ENCODE measurements around the gene SCRT2. TPM values are rescaled to one million over a fixed set of nuclear protein-coding genes. Genes with fewer than 3 reads are reported as not detected.

SCRT2 gene
- total RNA-seq, 1 experiment from 2014 or later: not detected

DNA sequence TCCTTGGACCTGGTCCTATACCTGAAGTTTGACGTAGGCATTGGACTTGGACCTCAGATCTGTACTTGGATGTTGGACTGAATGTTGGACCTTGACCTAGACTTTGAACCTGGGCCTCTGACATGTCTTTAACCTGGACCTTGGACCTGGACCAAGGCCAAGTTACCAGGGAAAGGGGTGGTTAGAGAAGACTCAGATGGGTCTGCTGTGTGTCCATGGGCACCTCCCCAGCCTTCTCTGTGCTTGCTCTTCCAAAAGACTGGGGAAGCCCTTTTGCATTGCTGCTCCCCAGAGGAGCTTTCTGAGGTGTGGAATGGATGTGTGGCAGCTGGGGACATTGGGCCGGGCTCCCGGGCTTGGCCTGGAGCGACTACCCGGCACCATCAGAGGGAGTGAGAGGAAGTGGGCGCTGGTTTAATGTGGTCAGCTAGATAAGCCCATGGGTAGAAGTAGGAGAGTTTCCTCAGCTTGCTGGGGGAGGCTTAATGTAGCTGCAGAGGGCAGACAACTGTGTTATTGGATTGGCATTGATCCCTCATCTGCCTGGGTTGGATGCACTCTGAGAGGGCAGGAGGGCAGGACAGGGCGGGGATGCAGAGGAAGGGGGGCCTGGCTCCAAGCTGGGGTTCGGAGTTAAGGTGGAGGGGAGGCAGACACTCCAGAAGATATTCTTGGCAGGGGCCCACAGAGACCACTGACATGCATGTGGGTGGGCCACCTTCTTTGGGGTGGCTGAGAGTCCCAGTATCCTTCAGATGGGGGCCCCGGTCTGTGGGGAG is 4.2 kb downstream of the SCRT2 start:
- H3K27ac Mint-ChIP-seq (ENCODE audit: unreplicated experiment): no peak overlapping the region
- Histone ChIP-seq H3K4me1 (peaks cover 10% of the 10 kb centered on the region), H3K9me3 (no peaks in the 10 kb centered on the region), H3K27me3 (replicated peaks; ENCODE audit: control insufficient read depth, insufficient read depth, low read length) (0 out of 2 replicates have a peak, but pooled peaks cover 1% of the 10 kb centered on the region), H3K4me3 (ENCODE audit: low read depth, low read length) (no peak overlapping the region), H3K36me3 (ENCODE audit: control insufficient read depth, insufficient read depth, low read length) (no peaks in the 10 kb centered on the region)
- ChIA-PET CTCF (no interaction called here), POLR2A (no interaction called here)
- intact Hi-C loops (cut with micrococcal nuclease; ENCODE audit: unreplicated experiment): no loop called here
- H3K4me1 Mint-ChIP-seq (ENCODE audit: low read depth, unreplicated experiment): peaks cover 7% of the 10 kb centered on the region
- TF ChIP-seq, protein P1, sequence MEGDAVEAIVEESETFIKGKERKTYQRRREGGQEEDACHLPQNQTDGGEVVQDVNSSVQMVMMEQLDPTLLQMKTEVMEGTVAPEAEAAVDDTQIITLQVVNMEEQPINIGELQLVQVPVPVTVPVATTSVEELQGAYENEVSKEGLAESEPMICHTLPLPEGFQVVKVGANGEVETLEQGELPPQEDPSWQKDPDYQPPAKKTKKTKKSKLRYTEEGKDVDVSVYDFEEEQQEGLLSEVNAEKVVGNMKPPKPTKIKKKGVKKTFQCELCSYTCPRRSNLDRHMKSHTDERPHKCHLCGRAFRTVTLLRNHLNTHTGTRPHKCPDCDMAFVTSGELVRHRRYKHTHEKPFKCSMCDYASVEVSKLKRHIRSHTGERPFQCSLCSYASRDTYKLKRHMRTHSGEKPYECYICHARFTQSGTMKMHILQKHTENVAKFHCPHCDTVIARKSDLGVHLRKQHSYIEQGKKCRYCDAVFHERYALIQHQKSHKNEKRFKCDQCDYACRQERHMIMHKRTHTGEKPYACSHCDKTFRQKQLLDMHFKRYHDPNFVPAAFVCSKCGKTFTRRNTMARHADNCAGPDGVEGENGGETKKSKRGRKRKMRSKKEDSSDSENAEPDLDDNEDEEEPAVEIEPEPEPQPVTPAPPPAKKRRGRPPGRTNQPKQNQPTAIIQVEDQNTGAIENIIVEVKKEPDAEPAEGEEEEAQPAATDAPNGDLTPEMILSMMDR (IDR thresholded peaks at IDR 0.05; ENCODE audit: insufficient read depth in 1 of 2, low read depth in 1 of 2, low read length in 1 of 2, severe bottlenecking in 1 of 2, unreplicated experiment in 1 of 2): no peak
- no peaks in the 10 kb centered on the region for H3K36me3 Mint-ChIP-seq (ENCODE audit: insufficient read depth, unreplicated experiment)
- no peaks in the 10 kb centered on the region for H3K9me3 Mint-ChIP-seq (ENCODE audit: unreplicated experiment)
- DNase-seq: no peak
- no peak overlapping the region for H3K4me3 Mint-ChIP-seq (ENCODE audit: unreplicated experiment)
- no TSS peak for BruUV-seq (replicated peaks)
- peaks cover 20% of the 10 kb centered on the region for H3K27me3 Mint-ChIP-seq (ENCODE audit: insufficient read depth, unreplicated experiment)

DNA sequence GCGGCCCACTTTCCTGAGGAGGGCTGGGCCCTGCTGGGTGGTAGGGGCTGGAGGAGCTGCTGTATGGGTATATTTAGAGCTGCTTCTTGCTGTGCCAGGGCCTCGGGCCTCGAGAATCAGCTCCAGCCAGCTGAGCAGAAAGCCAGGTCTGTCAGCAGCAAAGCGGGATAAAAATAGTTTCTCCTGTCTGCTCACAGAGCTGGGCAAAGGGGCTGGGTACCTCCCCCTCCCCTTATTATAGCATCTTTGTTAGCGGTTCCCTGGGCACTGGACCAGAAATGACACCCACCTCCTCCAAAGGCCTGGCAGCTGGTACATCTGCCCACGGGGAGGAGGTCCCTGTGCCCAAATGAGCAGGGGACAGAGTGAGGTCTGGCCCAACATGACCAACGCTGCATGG is 6.0 kb downstream of the SCRT2 start:
- intact Hi-C loops (cut with micrococcal nuclease; ENCODE audit: unreplicated experiment): loop anchor here (5.0 kb wide), 1 partner anchor 58 kb away; no protein-coding TSS in a partner anchor

DNA sequence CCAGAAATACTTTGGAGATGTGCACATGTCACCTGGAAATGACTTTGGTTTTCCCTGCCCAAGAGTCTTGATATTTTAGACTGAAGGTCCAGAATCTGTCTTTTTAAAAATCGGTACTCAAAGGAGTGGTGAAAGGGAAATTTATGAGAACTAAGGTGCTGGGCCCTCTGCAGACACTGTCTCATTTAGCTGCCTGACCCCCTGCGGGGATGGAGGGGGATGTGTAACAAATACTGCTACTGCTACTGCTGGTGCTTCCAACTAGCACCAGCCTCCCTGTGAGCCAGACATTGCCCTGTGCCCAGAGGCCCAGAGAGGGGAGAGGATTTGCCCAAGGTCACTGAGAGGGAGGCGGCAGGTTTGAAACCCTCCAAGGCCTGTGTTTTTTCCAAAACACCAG is 7.0 kb downstream of the SCRT2 start:
- Mint-ChIP-seq H3K27me3 (ENCODE audit: insufficient read depth, unreplicated experiment) (peaks cover 10% of the 10 kb centered on the region), H3K9me3 (ENCODE audit: unreplicated experiment) (no peaks in the 10 kb centered on the region), H3K4me3 (ENCODE audit: unreplicated experiment) (no peak overlapping the region), H3K36me3 (ENCODE audit: insufficient read depth, unreplicated experiment) (no peaks in the 10 kb centered on the region), H3K4me1 (ENCODE audit: low read depth, unreplicated experiment) (no peaks in the 10 kb centered on the region), H3K27ac (ENCODE audit: unreplicated experiment) (no peak overlapping the region)
- no TSS peak for BruUV-seq (replicated peaks)
- intact Hi-C loops (cut with micrococcal nuclease; ENCODE audit: unreplicated experiment): loop anchor here (5.0 kb wide), 1 partner anchor 59 kb away; no protein-coding TSS in a partner anchor
- no peak overlapping the region for H3K4me3 ChIP-seq (ENCODE audit: low read depth, low read length)
- H3K36me3 ChIP-seq (ENCODE audit: control insufficient read depth, insufficient read depth, low read length): no peaks in the 10 kb centered on the region
- ChIA-PET POLR2A (no interaction called here), CTCF (no interaction called here)
- no peaks in the 10 kb centered on the region for H3K4me1 ChIP-seq
- H3K9me3 ChIP-seq: no peaks in the 10 kb centered on the region
- TF ChIP-seq, protein P1 (IDR thresholded peaks at IDR 0.05; ENCODE audit: insufficient read depth in 1 of 2, low read depth in 1 of 2, low read length in 1 of 2, severe bottlenecking in 1 of 2, unreplicated experiment in 1 of 2): no peak
- no peak for DNase-seq
- H3K27me3 ChIP-seq (replicated peaks; ENCODE audit: control insufficient read depth, insufficient read depth, low read length): no peaks in the 10 kb centered on the region

More for the DNA sequence above, 6.0 kb downstream of the SCRT2 start:
- Mint-ChIP-seq H3K4me3 (ENCODE audit: unreplicated experiment) (no peak overlapping the region), H3K27me3 (ENCODE audit: insufficient read depth, unreplicated experiment) (peaks cover 18% of the 10 kb centered on the region), H3K36me3 (ENCODE audit: insufficient read depth, unreplicated experiment) (no peaks in the 10 kb centered on the region), H3K4me1 (ENCODE audit: low read depth, unreplicated experiment) (no peaks in the 10 kb centered on the region), H3K27ac (ENCODE audit: unreplicated experiment) (no peak overlapping the region), H3K9me3 (ENCODE audit: unreplicated experiment) (no peaks in the 10 kb centered on the region)
- TF ChIP-seq, protein P1 (IDR thresholded peaks at IDR 0.05; ENCODE audit: insufficient read depth in 1 of 2, low read depth in 1 of 2, low read length in 1 of 2, severe bottlenecking in 1 of 2, unreplicated experiment in 1 of 2): no peak
- CTCF ChIA-PET: no interaction called here
- H3K36me3 ChIP-seq (ENCODE audit: control insufficient read depth, insufficient read depth, low read length): no peaks in the 10 kb centered on the region
- H3K9me3 ChIP-seq: no peaks in the 10 kb centered on the region
- no peak for DNase-seq
- H3K4me1 ChIP-seq: no peaks in the 10 kb centered on the region
- BruUV-seq (replicated peaks): no TSS peak
- H3K27me3 ChIP-seq (replicated peaks; ENCODE audit: control insufficient read depth, insufficient read depth, low read length): no peaks in the 10 kb centered on the region
- POLR2A ChIA-PET: interaction anchor here (0.5 kb wide), 1 partner anchor 203 kb away, joined by 11 read pairs; no protein-coding TSS in a partner anchor
- no peak overlapping the region for H3K4me3 ChIP-seq (ENCODE audit: low read depth, low read length)

All from Caco-2 (cell line).